ENCODE results near the gene DCHS1.

DCHS1 gene

GRCh38 chr11:6599449-6599848 lies 56.2 kb downstream of the DCHS1 start:
- Histone ChIP-seq H3K4me2 (no peak overlapping the region), H3K4me1 (peaks cover 24% of the 10 kb centered on the region), H3K27ac (no peak overlapping the region), H3K4me3 (no peak overlapping the region), H3K27me3 (no peaks in the 10 kb centered on the region), H4K20me1 (peaks cover 85% of the 10 kb centered on the region), H3K36me3 (peaks cover 77% of the 10 kb centered on the region), H3K9me3 (no peaks in the 10 kb centered on the region), H3K9ac (no peak overlapping the region)
- TF ChIP-seq Cebpa-rat (IDR thresholded peaks at IDR 0.05) = no peak

DNA sequence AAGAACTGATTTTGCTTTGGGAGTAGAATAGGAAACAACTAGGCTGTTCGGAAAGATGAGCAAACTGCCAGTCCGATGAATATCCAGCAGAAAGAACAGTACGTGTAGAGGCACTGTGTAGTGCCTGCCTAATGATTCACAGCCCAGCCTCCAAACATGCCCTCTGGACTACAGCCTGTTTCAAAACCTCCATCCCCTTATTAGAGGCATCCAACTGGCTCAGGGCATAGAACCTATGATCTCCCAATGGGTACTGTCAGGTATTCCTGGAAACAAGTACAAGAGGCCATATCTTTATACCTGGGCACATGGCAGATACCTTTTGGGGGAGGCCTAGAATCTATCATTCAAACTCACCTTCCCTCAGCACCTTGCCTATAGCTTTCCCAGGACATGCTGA lies 57.1 kb downstream of the DCHS1 start:
- no peak for TF ChIP-seq Cebpa-rat (IDR thresholded peaks at IDR 0.05)
- Histone ChIP-seq H3K27ac (no peak overlapping the region), H3K4me3 (no peak overlapping the region), H3K27me3 (no peaks in the 10 kb centered on the region), H3K4me2 (no peak overlapping the region), H3K4me1 (peaks cover 32% of the 10 kb centered on the region), H4K20me1 (peaks cover 90% of the 10 kb centered on the region), H3K9me3 (no peaks in the 10 kb centered on the region), H3K9ac (no peak overlapping the region), H3K36me3 (peaks cover 84% of the 10 kb centered on the region)

GRCh38 chr11:6596239-6596877 lies 59.3 kb downstream of the DCHS1 start:
- Histone ChIP-seq H3K4me3 (no peak overlapping the region), H3K27ac (no peak overlapping the region), H3K27me3 (no peaks in the 10 kb centered on the region), H3K4me2 (no peak overlapping the region), H3K9me3 (no peaks in the 10 kb centered on the region), H4K20me1 (peaks cover 79% of the 10 kb centered on the region), H3K4me1 (peaks cover 24% of the 10 kb centered on the region), H3K9ac (no peak overlapping the region), H3K36me3 (peaks cover 96% of the 10 kb centered on the region)
- TF ChIP-seq Cebpa-rat (IDR thresholded peaks at IDR 0.05) = no peak

GRCh38 chr11:6594142-6594768 lies 61.4 kb downstream of the DCHS1 start:
- Histone ChIP-seq H3K36me3 (peaks cover 77% of the 10 kb centered on the region), H3K4me1 (peaks cover 22% of the 10 kb centered on the region)
- TF ChIP-seq Cebpa-rat (IDR thresholded peaks at IDR 0.05) = no peak

DNA sequence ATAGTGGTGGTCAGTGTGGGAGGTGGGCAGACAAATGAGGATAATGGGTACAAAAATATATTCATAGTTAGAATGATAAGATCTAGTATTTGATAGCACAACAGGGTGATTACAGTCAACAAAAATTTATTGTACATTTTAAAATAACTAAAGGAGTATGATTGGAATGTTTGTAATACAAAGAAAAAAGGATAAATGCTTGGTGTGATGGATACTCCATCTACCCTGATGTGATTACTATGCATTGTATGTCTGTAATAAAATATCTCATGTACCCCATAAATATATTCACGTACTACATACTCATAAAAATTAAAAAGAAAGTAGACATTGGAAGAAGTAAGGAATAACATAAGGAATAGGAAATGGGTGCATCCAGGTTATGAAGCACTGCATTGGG lies 67.6 kb downstream of the DCHS1 start:
- peaks cover 41% of the 10 kb centered on the region for H3K36me3 ChIP-seq
- TF ChIP-seq Cebpa-rat (IDR thresholded peaks at IDR 0.05) = no peak
- H4K20me1 ChIP-seq = 0 out of 2 replicates have a peak, but pooled peaks cover 1% of the 10 kb centered on the region
- H3K4me1 ChIP-seq = no peaks in the 10 kb centered on the region
- H3K9ac ChIP-seq = no peak overlapping the region
- H3K27me3 ChIP-seq = no peaks in the 10 kb centered on the region
- H3K4me2 ChIP-seq = no peak overlapping the region
- no peak overlapping the region for H3K27ac ChIP-seq
- peaks cover 42% of the 10 kb centered on the region for H3K9me3 ChIP-seq
- H3K4me3 ChIP-seq = no peak overlapping the region

More at GRCh38 chr11:6594142-6594768, 61.4 kb downstream of the DCHS1 start:
- no peaks in the 10 kb centered on the region for H3K27me3 ChIP-seq
- no peaks in the 10 kb centered on the region for H3K9me3 ChIP-seq
- no peak overlapping the region for H3K9ac ChIP-seq
- H4K20me1 ChIP-seq = peaks cover 58% of the 10 kb centered on the region
- H3K27ac ChIP-seq = no peak overlapping the region
- H3K4me3 ChIP-seq = no peak overlapping the region
- peak overlapping the region; percentile 20 for H3K4me2 ChIP-seq

GRCh38 chr11:6587360-6587953 lies 68.2 kb downstream of the DCHS1 start:
- TF ChIP-seq Cebpa-rat (IDR thresholded peaks at IDR 0.05) = no peak
- Histone ChIP-seq H3K4me2 (no peak overlapping the region), H3K27me3 (no peaks in the 10 kb centered on the region), H3K9me3 (peaks cover 42% of the 10 kb centered on the region), H3K27ac (no peak overlapping the region), H4K20me1 (no peaks in the 10 kb centered on the region), H3K9ac (no peak overlapping the region), H3K36me3 (peaks cover 36% of the 10 kb centered on the region), H3K4me3 (no peak overlapping the region), H3K4me1 (no peaks in the 10 kb centered on the region)

DNA sequence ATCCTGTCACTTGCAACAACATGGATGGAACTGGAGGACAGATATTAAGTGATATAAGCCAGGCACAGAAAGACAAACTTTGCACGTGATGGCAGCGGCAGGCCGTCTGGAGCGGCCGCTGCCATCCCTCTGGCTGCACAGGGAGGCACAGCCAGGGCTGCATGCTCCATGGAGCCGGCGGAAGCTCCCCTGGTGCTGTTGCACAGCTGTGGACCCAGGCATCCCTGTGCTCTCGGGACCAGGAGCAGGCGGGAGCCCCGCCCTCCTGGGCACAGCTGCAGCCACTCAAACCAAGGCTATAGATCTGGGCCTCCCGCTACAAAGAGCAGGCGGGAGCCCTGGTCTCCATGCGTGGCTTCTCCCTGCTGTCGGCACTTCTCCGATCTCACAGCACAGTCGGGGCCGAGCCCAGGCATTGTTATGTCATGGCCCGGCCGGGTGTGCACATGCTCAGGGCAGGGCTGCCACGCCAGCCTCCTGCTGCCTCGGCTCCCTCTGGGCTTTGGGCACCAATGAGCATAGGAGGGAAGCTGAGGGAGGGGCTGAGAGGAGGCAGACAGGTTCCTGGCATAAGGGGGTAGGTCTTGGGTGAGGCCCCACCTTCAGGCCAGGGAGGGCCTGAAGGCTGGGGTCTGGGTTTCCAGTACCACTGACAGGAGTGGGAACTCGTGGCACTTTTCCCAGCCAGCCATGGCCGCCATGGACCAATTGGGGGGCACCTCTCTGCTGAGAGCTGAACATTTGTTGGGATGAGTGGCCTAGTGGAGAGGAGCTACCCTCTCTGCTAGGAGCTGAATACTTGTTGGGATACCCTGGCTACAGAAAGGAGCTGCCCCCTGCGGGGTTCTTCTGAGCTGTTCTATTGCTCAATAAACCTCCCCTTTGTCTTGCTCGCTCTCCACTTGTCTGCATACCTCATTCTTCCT lies 68.9 kb downstream of the DCHS1 start:
- no peak for TF ChIP-seq Cebpa-rat (IDR thresholded peaks at IDR 0.05)
- Histone ChIP-seq H3K4me2 (no peak overlapping the region), H3K9ac (no peak overlapping the region), H3K4me1 (no peaks in the 10 kb centered on the region), H3K27ac (no peak overlapping the region), H4K20me1 (no peaks in the 10 kb centered on the region), H3K27me3 (no peaks in the 10 kb centered on the region), H3K36me3 (peaks cover 29% of the 10 kb centered on the region), H3K4me3 (no peak overlapping the region), H3K9me3 (peaks cover 45% of the 10 kb centered on the region)

DNA sequence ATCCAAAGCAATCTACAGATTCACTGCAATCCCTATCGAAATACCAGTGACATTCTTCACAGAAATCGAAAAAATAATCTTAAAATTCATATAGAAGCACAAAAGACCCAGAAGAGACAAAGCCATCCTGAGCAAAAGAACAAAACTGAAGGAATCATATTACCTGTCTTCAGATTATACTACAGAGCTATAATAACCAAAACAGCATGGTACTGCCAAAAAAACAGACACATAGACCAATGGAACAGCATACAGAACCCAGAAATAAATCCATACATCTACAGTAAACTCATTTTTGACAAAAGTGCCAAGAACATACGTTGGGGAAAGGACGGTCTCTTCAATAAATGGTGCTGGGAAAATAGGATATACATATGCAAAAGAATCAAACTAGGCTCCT lies 71.1 kb downstream of the DCHS1 start:
- H3K4me3 ChIP-seq = no peak overlapping the region
- H3K4me1 ChIP-seq = no peaks in the 10 kb centered on the region
- TF ChIP-seq Cebpa-rat (IDR thresholded peaks at IDR 0.05) = no peak
- peaks cover 48% of the 10 kb centered on the region for H3K9me3 ChIP-seq
- H3K4me2 ChIP-seq = no peak overlapping the region
- no peak overlapping the region for H3K27ac ChIP-seq
- H4K20me1 ChIP-seq = no peaks in the 10 kb centered on the region
- peaks cover 44% of the 10 kb centered on the region for H3K36me3 ChIP-seq
- H3K9ac ChIP-seq = no peak overlapping the region
- no peaks in the 10 kb centered on the region for H3K27me3 ChIP-seq

DNA sequence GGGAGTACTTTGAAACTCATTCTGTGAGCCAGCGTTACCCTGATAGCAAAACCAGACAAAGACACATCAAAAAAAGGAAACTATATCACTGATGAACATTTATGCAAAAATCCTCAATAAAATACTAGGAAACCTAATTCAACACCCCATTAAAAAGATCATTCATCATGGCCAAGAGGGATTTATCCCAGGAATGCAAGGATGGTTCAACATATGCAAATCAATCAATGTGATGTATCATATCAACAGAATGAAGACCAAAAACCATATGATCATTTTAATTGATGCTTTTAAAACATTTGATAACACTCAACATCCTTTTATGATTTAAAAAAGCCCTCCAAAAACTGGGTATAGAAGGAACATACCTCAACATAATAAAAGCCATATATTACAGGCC lies 72.0 kb downstream of the DCHS1 start:
- H3K27me3 ChIP-seq = no peaks in the 10 kb centered on the region
- peaks cover 48% of the 10 kb centered on the region for H3K36me3 ChIP-seq
- no peak overlapping the region for H3K27ac ChIP-seq
- no peak overlapping the region for H3K4me3 ChIP-seq
- H3K4me1 ChIP-seq = no peaks in the 10 kb centered on the region
- peaks cover 48% of the 10 kb centered on the region for H3K9me3 ChIP-seq
- TF ChIP-seq Cebpa-rat (IDR thresholded peaks at IDR 0.05) = no peak
- no peak overlapping the region for H3K4me2 ChIP-seq
- no peak overlapping the region for H3K9ac ChIP-seq
- no peaks in the 10 kb centered on the region for H4K20me1 ChIP-seq
